HuH-7 (cell line): Measurements from ENCODE around the gene WDR64.
"Not testable (repeated sequence)": the region's sequence is repeated elsewhere in the genome, so short reads cannot be mapped to it uniquely, and the experiment has no call there.

Experiments
- DNase-seq: peaks from one replicate; pipeline ENCODE4 v3.0.0; 2011; ENCODE audit warnings: low spot score

The WDR64 gene

GRCh38 chr1:241701483-241702295 lies 49.6 kb downstream of the WDR64 start:
- DNase-seq: no peak

GRCh38 chr1:241702442-241703373 lies 50.6 kb downstream of the WDR64 start:
- DNase-seq: no peak

GRCh38 chr1:241703739-241704138 lies 51.7 kb downstream of the WDR64 start:
- DNase-seq: not testable (repeated sequence)

- no peak for DNase-seq
Measured at GRCh38 chr1:241706257-241706656, 54.2 kb downstream of the WDR64 start.

- no peak for DNase-seq
Measured at GRCh38 chr1:241706967-241707366, 54.9 kb downstream of the WDR64 start.

GRCh38 chr1:241707442-241707841 lies 55.4 kb downstream of the WDR64 start:
- no peak for DNase-seq

- DNase-seq: no peak
Measured at GRCh38 chr1:241711326-241711725, 59.2 kb downstream of the WDR64 start.

GRCh38 chr1:241713316-241713715 lies 61.2 kb downstream of the WDR64 start:
- no peak for DNase-seq

GRCh38 chr1:241714321-241715218 lies 62.5 kb downstream of the WDR64 start:
- no peak for DNase-seq

- no peak for DNase-seq
Measured at GRCh38 chr1:241715435-241715834, 63.4 kb downstream of the WDR64 start.

GRCh38 chr1:241715956-241716355 lies 63.9 kb downstream of the WDR64 start:
- DNase-seq: no peak

GRCh38 chr1:241716915-241717656 lies 65.0 kb downstream of the WDR64 start:
- no peak for DNase-seq

GRCh38 chr1:241717975-241718374 lies 65.9 kb downstream of the WDR64 start:
- DNase-seq: peak; percentile 5

GRCh38 chr1:241721011-241721410 lies 68.9 kb downstream of the WDR64 start:
- DNase-seq: no peak

- DNase-seq: no peak
Measured at GRCh38 chr1:241722947-241723346, 70.9 kb downstream of the WDR64 start.

- no peak for DNase-seq
Measured at GRCh38 chr1:241724741-241725356, 72.8 kb downstream of the WDR64 start.

- no peak for DNase-seq
Measured at GRCh38 chr1:241730031-241730430, 78.0 kb downstream of the WDR64 start.

GRCh38 chr1:241733899-241734298 lies 81.8 kb downstream of the WDR64 start:
- no peak for DNase-seq

- no peak for DNase-seq
Measured at GRCh38 chr1:241734533-241734932, 82.5 kb downstream of the WDR64 start.

- not testable (repeated sequence) for DNase-seq
Measured at GRCh38 chr1:241735493-241735926, 83.4 kb downstream of the WDR64 start.

GRCh38 chr1:241736387-241736786 lies 84.3 kb downstream of the WDR64 start:
- DNase-seq: no peak
